HG02885 (cell line): ENCODE data around the gene HHIPL2.

ENCODE experiments used
- ATAC-seq: cut with Tn5 transposase; IDR thresholded peaks from one replicate; pipeline ENCODE4 v1.9.1; 2021; ENCODE audit warnings: mild to moderate bottlenecking; ENCODE audit not compliant: unreplicated experiment, poor library complexity

HHIPL2 gene

DNA sequence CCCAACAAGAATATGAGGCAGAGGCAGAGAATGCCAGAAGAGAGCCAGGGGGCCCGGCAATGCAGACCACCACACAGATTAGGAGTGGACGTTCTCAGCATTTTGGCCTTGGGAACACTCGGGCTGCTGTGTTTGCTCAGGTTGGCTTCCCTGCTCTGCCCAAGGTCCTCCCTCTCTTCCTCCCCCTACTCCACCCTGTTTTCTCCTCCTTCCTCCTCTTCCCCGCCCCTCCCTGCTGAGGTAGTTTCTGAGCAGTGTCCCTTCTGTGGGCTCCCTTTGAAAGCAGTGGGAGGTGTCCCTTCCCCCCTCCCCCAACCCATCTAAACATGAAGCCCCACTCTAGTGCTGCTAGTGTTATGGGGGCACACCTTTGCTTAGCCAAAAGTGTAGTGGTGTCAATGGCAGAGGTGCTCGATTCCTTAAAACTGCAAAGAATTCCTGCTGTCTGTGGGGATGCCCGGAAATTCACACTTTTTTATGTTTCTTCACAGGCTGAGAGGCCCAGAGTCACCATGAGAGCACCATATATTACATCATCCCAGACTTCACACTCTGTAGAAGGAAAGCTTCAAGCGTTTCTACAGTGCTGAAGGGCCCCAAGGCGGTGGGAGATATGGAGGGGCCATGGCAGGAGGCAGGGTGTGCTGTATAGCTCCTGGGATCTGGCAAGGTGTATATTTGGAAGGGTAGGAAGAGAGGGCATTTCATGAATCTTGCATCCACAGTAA, at the start of gene HHIPL2:
Gene HHIPL2, minus strand, starts transcription at position 161 of the 728 bp plus-strand sequence. Its CDS starts 60 bp downstream, at position 101.
- ATAC-seq: no peak

DNA sequence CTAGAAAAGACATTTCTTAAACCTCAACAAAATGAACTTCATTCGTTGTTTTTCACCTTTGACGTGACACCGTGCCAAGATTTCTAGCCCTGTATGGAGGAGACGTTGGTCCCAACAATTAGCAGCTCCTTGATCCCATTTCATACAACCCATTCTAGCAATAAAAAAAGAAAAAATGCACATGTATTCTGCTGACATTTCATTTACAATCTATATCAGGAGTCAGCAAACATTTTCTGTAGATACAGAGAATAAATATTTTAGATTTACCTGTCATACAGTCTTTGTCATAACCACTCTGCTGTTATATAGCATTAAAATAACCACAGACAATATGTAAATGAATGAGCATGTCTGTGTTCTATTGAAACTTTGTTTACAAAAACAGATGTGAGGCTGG, 48.8 kb upstream of the HHIPL2 start:
- ATAC-seq: no peak

- no peak for ATAC-seq
Measured at GRCh38 chr1:222594789-222595188, 46.9 kb upstream of the HHIPL2 start.

DNA sequence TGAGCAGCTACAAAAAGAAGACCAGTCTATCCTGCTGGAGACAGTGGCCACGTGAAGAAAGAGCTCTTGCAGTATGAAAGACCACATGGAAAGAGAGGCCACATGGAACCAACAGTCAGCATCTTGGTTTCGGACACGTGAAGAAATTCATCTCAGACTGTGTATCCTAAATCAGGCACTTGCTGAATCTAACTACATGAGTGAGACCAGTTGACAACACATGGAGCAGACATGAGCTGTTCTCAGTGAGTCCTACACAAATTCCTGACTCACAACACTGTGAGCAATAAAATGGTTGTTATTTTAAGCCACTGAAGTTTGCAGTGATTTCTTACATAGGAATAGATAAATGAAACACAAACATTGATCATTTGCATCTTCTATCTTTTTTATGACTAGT, 44.3 kb upstream of the HHIPL2 start:
- no peak for ATAC-seq

DNA sequence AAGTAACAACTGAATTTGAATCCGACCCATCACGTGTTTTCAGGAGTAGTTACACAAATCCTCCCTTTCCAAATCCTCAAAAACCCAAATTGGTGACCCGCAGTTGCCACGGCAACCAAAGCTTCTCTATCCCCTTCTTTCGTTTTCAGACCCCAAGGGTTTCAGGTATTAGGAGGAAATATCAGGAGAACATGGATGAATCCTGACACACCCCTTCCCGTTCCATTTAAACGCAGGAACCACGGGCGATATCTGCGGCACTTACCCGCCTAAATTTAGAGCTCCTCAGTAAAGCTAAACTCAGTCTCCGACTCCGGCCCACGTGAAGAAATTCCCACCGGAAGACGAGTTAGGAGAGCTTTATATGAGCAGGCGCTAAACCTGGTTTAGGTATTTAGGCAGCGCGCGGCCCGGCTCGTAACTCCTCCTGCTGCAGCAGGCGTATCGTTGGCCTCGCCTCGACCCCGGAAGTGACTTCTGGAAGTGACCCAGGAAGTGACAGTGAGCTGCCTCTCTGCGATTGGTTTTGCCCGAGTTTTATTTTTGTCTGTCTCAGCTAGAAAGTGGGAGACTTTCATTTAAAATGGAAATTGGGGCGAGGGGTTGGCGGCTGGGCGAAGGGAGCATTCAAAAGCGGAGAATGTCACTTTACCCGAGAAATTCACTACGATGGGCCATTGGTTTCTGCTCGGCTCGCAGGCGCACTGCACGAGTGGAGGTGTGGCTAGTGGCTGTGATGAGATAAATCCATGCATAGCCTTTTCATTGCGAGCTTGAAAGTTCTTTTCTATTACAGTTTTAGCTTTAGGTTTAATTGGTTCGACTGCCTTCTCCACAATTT, 41.8 kb upstream of the HHIPL2 start, which contains the start of gene TAF1A:
Gene TAF1A, minus strand, starts transcription at position 472 of the 841 bp plus-strand sequence.
- ATAC-seq: peak; percentile 100

DNA sequence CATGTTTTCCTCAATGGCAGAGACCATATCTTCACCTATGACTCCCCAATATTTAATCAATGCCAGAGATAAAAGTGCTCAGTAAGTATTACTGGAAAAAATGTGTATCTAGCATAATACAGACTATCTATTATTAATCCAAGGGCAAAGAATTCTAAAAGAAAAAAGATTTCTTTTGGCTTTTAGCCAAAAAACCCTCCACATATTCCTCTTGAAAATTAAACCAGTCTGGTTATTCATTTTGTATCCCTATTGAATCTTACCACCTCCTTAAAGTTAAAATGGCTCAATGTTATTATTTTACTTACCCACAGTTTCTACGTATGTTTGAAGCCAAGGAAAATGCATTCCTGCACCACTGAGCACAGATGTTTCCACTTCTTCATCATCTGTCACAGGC, 40.2 kb upstream of the HHIPL2 start:
- ATAC-seq: no peak

DNA sequence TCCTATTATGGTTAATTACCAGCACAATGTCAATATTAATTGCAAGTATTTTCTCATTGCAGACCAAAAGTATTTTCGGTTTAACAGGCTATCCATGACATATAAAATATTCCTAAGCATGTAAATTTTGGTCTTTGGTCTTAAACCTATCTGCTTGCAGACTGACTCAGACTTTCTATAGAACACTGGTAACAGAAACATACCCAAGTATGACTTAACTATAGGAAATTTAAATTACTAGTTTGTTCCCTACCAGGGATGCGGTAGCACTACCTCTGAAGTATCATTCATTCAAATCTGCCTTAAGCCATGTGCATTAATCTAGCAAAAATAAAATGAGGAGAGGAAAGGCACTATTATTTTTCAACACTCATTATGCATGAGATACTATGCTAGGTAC, 38.9 kb upstream of the HHIPL2 start:
- ATAC-seq: no peak

GRCh38 chr1:222583079-222583478, 35.2 kb upstream of the HHIPL2 start:
- peak; percentile 84 for ATAC-seq

DNA sequence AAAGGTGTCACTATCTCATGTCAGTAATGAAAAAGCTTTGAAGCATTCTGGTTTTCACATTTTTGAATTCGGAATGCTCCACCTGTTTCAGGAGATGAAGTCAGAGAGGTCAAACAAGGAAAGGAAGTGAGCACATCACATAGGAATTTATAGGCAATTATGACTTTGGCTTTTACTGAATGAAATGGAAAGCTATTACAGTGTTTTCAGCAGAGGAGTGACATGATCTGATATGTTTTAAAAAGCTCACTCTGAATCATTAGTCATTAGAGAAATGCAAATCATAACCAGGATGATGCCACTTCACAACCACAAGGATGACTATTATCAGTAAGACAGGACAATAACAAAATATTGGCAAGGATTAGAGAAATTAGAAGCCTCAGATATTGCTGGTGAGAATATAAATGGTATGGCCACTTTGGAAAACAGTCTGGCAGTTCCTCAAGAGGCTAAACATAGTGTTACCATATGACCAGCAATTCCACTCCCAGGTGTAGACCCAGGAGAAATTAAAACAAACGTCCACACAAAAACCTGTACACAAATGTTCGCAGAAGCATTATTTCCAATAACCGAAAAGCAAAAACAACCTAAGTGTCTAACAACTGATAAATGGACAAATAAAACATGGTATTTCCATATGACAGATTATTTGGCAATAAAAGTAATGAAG, 34.3 kb upstream of the HHIPL2 start:
- ATAC-seq: peak; percentile 60

- ATAC-seq: no peak
Measured at GRCh38 chr1:222579316-222579715, 31.4 kb upstream of the HHIPL2 start.

DNA sequence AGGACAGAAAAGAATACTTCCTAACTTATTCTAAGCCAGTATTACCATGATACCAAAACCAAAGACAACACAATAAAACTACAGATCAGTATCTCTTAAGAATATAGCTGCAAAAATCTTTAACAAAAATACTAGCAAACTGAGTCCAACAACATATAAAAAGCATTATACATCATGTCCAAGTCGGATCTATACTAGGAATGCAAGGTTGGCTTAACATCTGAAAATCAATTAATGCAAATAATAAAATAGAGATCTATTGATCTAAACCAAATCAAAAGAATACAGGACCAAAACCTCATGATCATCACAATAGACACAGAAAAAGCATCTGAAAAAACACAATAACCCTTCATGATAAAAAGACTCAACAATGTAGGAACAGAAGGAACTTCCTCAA, 22.9 kb upstream of the HHIPL2 start:
- no peak for ATAC-seq

DNA sequence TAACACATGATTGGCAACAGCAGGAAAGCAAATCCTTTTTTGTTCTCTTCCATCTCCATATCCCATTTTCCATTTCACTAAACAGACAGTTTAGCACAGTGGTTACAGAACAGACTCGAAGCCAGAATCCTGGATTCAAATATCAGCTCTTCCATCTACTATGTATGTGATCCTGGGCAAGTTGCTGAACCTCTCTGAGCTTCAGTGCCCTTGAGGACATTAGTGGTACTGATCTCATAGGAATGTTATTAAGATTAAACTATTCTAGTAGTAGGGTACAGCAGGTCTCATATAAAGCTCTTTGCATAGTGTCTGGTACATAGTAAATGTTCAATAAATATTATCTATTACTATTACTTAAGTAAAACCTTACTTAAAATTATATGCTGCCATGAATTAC, 13.8 kb upstream of the HHIPL2 start:
- no peak for ATAC-seq

DNA sequence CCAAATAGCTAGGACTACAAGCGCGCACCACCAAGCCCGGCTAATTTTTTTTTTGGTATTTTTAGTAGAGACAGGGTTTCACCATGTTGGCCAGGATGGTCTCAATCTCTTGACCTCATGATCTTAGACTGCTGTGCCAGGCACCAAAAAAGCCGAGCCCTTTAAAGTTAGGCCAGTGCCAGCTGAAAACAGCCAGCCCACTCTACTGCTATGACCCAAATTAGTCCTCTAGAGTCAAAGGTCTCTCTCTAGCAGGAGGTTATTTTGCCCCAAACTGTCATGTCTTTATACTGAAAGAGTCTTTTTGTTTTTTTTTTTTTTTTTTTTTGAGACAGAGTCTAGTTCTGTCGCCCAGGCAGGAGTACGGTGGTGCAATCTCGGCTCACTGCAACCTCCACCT, 9.7 kb upstream of the HHIPL2 start:
- no peak for ATAC-seq

DNA sequence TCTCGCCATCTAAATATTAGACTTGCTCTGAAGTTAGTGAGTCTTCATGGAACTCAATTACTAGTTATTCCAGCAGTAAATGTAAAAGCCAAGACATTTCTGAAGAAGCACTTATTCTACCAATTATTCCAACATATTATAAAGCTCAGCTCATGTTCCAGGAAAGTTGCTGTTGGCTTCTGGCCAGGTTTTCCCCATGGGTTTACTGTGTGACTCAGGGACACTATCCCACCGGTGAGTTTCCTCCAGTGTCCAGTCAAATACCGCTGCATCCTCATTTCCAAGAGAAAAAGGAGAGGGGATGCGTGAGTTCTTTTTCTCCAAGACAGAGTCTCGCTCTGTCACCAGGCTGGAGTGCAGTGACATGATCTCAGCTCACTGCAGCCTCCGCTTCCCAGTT, 9.2 kb upstream of the HHIPL2 start:
- no peak for ATAC-seq

GRCh38 chr1:222555992-222556615, 8.2 kb upstream of the HHIPL2 start:
- ATAC-seq: no peak

- ATAC-seq: no peak
Measured at GRCh38 chr1:222554177-222554576, 6.3 kb upstream of the HHIPL2 start.

- no peak for ATAC-seq
Measured at GRCh38 chr1:222552882-222553281, 5.0 kb upstream of the HHIPL2 start.

DNA sequence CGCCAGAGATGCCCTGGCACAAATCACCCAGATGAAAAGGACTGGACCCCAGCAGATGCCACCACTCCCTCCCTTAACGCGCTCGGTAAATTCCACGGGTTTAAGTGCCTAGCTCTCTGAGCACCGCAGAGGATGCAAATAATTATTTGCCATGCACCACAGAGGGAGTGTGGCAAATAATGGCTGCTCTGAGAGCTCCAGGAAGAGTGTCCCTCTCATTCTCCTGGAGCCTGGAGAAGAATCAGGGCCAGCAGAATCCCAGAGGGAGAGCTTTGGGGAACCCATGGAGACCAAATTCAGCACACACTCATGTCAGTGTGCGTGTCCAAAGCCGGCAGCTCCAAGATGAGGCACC, 667 bp downstream of the HHIPL2 start:
- no peak for ATAC-seq

DNA sequence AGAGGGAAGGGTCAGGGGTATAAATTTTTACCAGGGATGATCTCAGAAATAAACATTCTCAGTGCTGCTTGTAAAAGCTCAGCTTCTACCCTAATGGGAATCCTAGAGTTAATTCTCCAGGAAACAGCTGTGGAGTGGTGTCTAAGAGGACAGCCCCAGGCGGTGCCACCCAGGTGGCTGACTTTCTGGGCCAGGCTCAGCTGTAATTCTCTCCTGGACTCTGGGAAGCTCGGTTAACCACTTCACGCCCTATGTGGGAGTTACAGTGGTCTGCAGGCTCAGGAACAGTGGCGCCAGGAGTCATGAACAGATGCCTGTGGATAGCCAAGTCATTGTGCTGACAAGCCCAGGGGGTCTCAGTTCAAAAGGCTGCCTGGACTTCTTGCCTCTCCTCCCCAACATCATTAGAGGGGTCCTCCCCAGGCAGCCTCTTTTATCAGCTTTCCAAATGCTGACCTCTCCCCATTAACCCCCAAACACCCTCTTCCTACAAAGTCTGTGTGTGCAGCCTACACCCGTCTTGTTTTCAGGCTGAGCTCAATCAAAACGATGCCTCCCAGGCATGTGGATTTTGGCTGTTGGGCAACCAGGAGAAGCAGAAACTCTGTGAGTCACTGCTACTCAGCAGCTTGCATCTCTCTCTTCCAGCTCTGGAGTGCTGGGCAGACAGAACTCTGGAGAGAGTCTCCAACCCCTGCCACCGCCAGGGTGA, 1.2 kb downstream of the HHIPL2 start:
- ATAC-seq: no peak

GRCh38 chr1:222546091-222546490, 1.8 kb downstream of the HHIPL2 start:
- ATAC-seq: no peak
